H9 (cell line): ENCODE data around the gene CLSTN3. TPM values are rescaled to one million over a fixed set of nuclear protein-coding genes. Genes with fewer than 3 reads are reported as not detected.

Experiments used
- DNase-seq: peaks from one replicate; pipeline ENCODE4 v3.0.0-alpha.2; 2017
- H2AFZ ChIP-seq: one replicate; pipeline ENCODE4 v1.6.1; 2013; ENCODE audit warnings: mild to moderate bottlenecking, low read length, control low read depth, moderate library complexity
- H2AK5ac ChIP-seq: 2 replicates; pipeline ENCODE4 v1.6.1; 2013; ENCODE audit warnings: low read length, control low read depth, mixed read lengths; ENCODE audit not compliant: insufficient read length
- H2BK120ac ChIP-seq: one replicate; pipeline ENCODE4 v1.6.1; 2013; ENCODE audit warnings: low read depth, mild to moderate bottlenecking, low read length, control low read depth, inconsistent platforms; ENCODE audit not compliant: poor library complexity, severe bottlenecking
- H2BK12ac ChIP-seq: 2 replicates; pipeline ENCODE4 v1.6.1; 2013; ENCODE audit warnings: low read length, control low read depth, mixed read lengths, low read depth; ENCODE audit not compliant: insufficient read length
- H2BK15ac ChIP-seq: 2 replicates; pipeline ENCODE4 v1.6.1; 2013; ENCODE audit warnings: low read depth, low read length, control low read depth
- H2BK20ac ChIP-seq: one replicate; pipeline ENCODE4 v1.6.1; 2013; ENCODE audit warnings: low read depth, mild to moderate bottlenecking, low read length, control low read depth, inconsistent platforms; ENCODE audit not compliant: poor library complexity, severe bottlenecking
- H2BK5ac ChIP-seq: 2 replicates; pipeline ENCODE4 v1.6.1; 2013; ENCODE audit warnings: low read length, control low read depth, mixed read lengths; ENCODE audit not compliant: insufficient read length
- H3K14ac ChIP-seq: 2 replicates; pipeline ENCODE4 v1.6.1; 2013; ENCODE audit warnings: low read length, control low read depth; ENCODE audit not compliant: insufficient read depth
- H3K18ac ChIP-seq: 2 replicates; pipeline ENCODE4 v1.6.1; 2013; ENCODE audit warnings: low read depth, mild to moderate bottlenecking, mixed read lengths, low read length, control low read depth; ENCODE audit not compliant: insufficient read length
- H3K23ac ChIP-seq: 2 replicates; pipeline ENCODE4 v1.6.1; 2013; ENCODE audit warnings: low read length, control low read depth, mixed read lengths, low read depth; ENCODE audit not compliant: insufficient read length
- H3K23me2 ChIP-seq: 2 replicates; pipeline ENCODE4 v1.6.1; 2013; ENCODE audit warnings: low read depth, mild to moderate bottlenecking, mixed read lengths, low read length, control low read depth; ENCODE audit not compliant: insufficient read length, poor library complexity, severe bottlenecking
- H3K27ac ChIP-seq: 2 replicates; pipeline ENCODE4 v1.5.1; 2013; ENCODE audit warnings: low read length, control low read depth, mixed read lengths, low read depth; ENCODE audit not compliant: insufficient read length
- H3K27me3 ChIP-seq: 2 replicates; pipeline ENCODE4 v1.6.1; 2013; ENCODE audit warnings: low read length, control low read depth, inconsistent platforms; ENCODE audit not compliant: insufficient read depth
- H3K4ac ChIP-seq: 2 replicates; pipeline ENCODE4 v1.6.1; 2013; ENCODE audit warnings: low read depth, mild to moderate bottlenecking, control low read depth, inconsistent platforms, low read length, moderate library complexity
- H3K4me1 ChIP-seq: 2 replicates; pipeline ENCODE4 v1.6.1; 2013; ENCODE audit warnings: low read length, control low read depth, inconsistent platforms; ENCODE audit not compliant: insufficient read depth
- H3K4me2 ChIP-seq: 2 replicates; pipeline ENCODE4 v1.6.1; 2013; ENCODE audit warnings: low read length, control low read depth, mixed read lengths; ENCODE audit not compliant: insufficient read length, insufficient read depth
- H3K56ac ChIP-seq: 2 replicates; pipeline ENCODE4 v1.6.1; 2013; ENCODE audit warnings: low read depth, mild to moderate bottlenecking, mixed read lengths, low read length, control low read depth; ENCODE audit not compliant: insufficient read length
- H3K79me1 ChIP-seq: 2 replicates; pipeline ENCODE4 v1.6.1; 2013; ENCODE audit warnings: low read depth, mild to moderate bottlenecking, moderate library complexity, low read length, control low read depth, inconsistent platforms; ENCODE audit not compliant: insufficient read depth, poor library complexity, severe bottlenecking
- H3K79me2 ChIP-seq: 2 replicates; pipeline ENCODE4 v1.6.1; 2013; ENCODE audit warnings: low read length, control low read depth, inconsistent platforms; ENCODE audit not compliant: insufficient read depth
- H3K9ac ChIP-seq: 2 replicates; pipeline ENCODE4 v1.6.1; 2013; ENCODE audit warnings: low read length, control low read depth, mixed read lengths; ENCODE audit not compliant: insufficient read length; ENCODE audit errors: extremely low read depth
- H3K9me3 ChIP-seq: one replicate; pipeline ENCODE4 v1.6.1; 2013; ENCODE audit warnings: low read depth, low read length, inconsistent platforms; ENCODE audit not compliant: control insufficient read depth
- H3T11ph ChIP-seq: one replicate; pipeline ENCODE4 v1.6.1; 2013; ENCODE audit warnings: mild to moderate bottlenecking, low read length, control low read depth, inconsistent platforms
- H4K20me1 ChIP-seq: one replicate; pipeline ENCODE4 v1.6.1; 2013; ENCODE audit not compliant: control insufficient read depth, insufficient read length, insufficient read depth
- H4K5ac ChIP-seq: 2 replicates; pipeline ENCODE4 v1.6.1; 2013; ENCODE audit warnings: low read depth, mild to moderate bottlenecking, mixed read lengths, low read length, control low read depth; ENCODE audit not compliant: insufficient read length
- H4K8ac ChIP-seq: replicated peaks from 2 replicates; pipeline ENCODE4 v1.6.1; 2013; ENCODE audit warnings: low read length, control low read depth, mixed read lengths, low read depth; ENCODE audit not compliant: insufficient read length
- H4K91ac ChIP-seq: 2 replicates; pipeline ENCODE4 v1.6.1; 2013; ENCODE audit warnings: low read depth, mild to moderate bottlenecking, moderate library complexity, mixed read lengths, low read length, control low read depth; ENCODE audit not compliant: insufficient read length
- H3K27ac Mint-ChIP-seq, 3 experiments: 2 replicates in 2 of 3; 3 replicates in 1 of 3; pipeline ENCODE4 v1.8.0; 2020 to 2021; ENCODE audit warnings: mixed read lengths in 3 of 3, mild to moderate bottlenecking in 1 of 3, moderate library complexity in 1 of 3
- H3K27me3 Mint-ChIP-seq: 2 replicates; pipeline ENCODE4 v1.8.0; 2021; ENCODE audit warnings: low read depth, mild to moderate bottlenecking, moderate library complexity, mixed read lengths
- H3K36me3 Mint-ChIP-seq, 3 experiments: 2 replicates in 2 of 3; 3 replicates in 1 of 3; pipeline ENCODE4 v1.8.0; 2020 to 2021; ENCODE audit warnings: low read depth in 3 of 3, mixed read lengths in 3 of 3; ENCODE audit not compliant: insufficient read depth in 1 of 3
- H3K4me1 Mint-ChIP-seq, 2 experiments: 2 replicates each; pipeline ENCODE4 v1.8.0; 2020; ENCODE audit warnings: mixed read lengths in 2 of 2
- H3K4me3 Mint-ChIP-seq, 2 experiments: 2 replicates in 1 of 2; 3 replicates in 1 of 2; pipeline ENCODE4 v1.8.0; 2020 to 2021; ENCODE audit warnings: mild to moderate bottlenecking in 2 of 2, mixed read lengths in 2 of 2, moderate library complexity in 1 of 2
- H3K9me3 Mint-ChIP-seq, 2 experiments: 2 replicates in 1 of 2; 3 replicates in 1 of 2; pipeline ENCODE4 v1.8.0; 2020; ENCODE audit warnings: mild to moderate bottlenecking in 2 of 2, mixed read lengths in 2 of 2, moderate library complexity in 1 of 2
- WGBS: extraction: QIAGEN DNeasy Blood & Tissue Kit; methylation state at CpG from one replicate; pipeline ENCODE4 v1.1.7; 2013; ENCODE audit warnings: missing lambda C conversion rate, low lambda C conversion rate, mixed read lengths; ENCODE audit not compliant: insufficient read length; ENCODE audit errors: extremely low coverage; 5-methylcytosine and 5-hydroxymethylcytosine counted together
- total RNA-seq: library from RNA; stranded (reverse); gene quantifications from 2 replicates; pipeline ENCODE4 v1.2.1, GENCODE V29; 2021
- TF ChIP-seq, protein P1 (sequence below): fragments of 200-600 bp; sonication (generic); conservative IDR thresholded peaks from 3 replicates; pipeline ENCODE4 v1.8.0; 2021; ENCODE audit warnings: antibody characterized with exemption, mild to moderate bottlenecking

The CLSTN3 gene
- total RNA-seq, 1 experiment from 2014 or later: 26.2 TPM

DNA sequence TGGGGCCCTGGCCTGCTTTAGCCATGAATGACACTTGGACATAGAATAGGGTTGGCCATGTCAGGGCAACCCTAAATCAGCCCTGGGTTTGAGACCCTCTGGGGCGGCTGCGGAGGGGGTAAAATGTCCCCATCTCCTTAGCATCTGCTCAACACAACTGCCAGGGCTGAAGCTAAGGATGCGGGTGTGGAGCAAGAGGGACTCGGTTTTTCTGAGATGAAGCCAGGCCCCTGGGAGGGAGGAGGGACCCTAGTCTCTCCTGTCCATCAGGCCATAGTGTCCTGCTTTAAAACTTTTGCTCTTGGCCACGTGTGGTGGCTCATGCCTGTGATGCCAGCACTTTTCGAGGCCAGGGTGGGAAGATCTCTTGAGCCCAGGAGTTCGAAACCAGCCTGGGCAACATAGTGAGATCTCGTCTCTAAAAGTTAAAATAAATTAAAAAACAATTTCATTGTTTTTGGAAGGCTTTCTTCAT is 37.1 kb upstream of the CLSTN3 start:
- no peaks in the 10 kb centered on the region; the same call in 1 of the 2 replicates for H3K27me3 ChIP-seq
- H3K79me1 ChIP-seq: no peaks in the 10 kb centered on the region
- no peak for DNase-seq
- no peak overlapping the region for H2BK120ac ChIP-seq
- H3T11ph ChIP-seq: no peak overlapping the region
- H2BK15ac ChIP-seq: no peak overlapping the region
- H3K9me3 ChIP-seq: no peaks in the 10 kb centered on the region
- H3K56ac ChIP-seq: no peak overlapping the region
- no peak overlapping the region for H4K91ac ChIP-seq
- H3K27ac ChIP-seq: no peak overlapping the region
- no peak overlapping the region for H4K8ac ChIP-seq
- Mint-ChIP-seq H3K9me3 (no peaks in the 10 kb centered on the region), H3K4me3 (no peak overlapping the region), H3K27ac (no peak overlapping the region; a peak in 1 of 7 replicates), H3K4me1 (peaks cover 33 to 34% of the 10 kb centered on the region in 2 experiments), H3K27me3 (peaks cover 10% of the 10 kb centered on the region), H3K36me3 (peaks cover 4 to 7% (median 6%) of the 10 kb centered on the region in 3 experiments; a peak in 4 of 7 replicates)
- H3K9ac ChIP-seq: no peak overlapping the region
- no peaks in the 10 kb centered on the region for H3K79me2 ChIP-seq
- H2AFZ ChIP-seq: no peak overlapping the region
- WGBS: no CpG with 5 or more reads among the region's 8 CpGs
- no peak overlapping the region for H3K14ac ChIP-seq
- no peak overlapping the region for H4K5ac ChIP-seq
- peaks cover 16% of the 10 kb centered on the region; the same call in 1 of the 2 replicates for H3K4me1 ChIP-seq
- no peak overlapping the region for H3K18ac ChIP-seq
- no peak overlapping the region for H2BK12ac ChIP-seq
- no peak overlapping the region for H3K4ac ChIP-seq
- no peak overlapping the region for H3K23ac ChIP-seq
- no peak overlapping the region for H2BK20ac ChIP-seq
- no peak overlapping the region for H3K4me2 ChIP-seq
- H4K20me1 ChIP-seq: no peaks in the 10 kb centered on the region
- TF ChIP-seq, protein P1, sequence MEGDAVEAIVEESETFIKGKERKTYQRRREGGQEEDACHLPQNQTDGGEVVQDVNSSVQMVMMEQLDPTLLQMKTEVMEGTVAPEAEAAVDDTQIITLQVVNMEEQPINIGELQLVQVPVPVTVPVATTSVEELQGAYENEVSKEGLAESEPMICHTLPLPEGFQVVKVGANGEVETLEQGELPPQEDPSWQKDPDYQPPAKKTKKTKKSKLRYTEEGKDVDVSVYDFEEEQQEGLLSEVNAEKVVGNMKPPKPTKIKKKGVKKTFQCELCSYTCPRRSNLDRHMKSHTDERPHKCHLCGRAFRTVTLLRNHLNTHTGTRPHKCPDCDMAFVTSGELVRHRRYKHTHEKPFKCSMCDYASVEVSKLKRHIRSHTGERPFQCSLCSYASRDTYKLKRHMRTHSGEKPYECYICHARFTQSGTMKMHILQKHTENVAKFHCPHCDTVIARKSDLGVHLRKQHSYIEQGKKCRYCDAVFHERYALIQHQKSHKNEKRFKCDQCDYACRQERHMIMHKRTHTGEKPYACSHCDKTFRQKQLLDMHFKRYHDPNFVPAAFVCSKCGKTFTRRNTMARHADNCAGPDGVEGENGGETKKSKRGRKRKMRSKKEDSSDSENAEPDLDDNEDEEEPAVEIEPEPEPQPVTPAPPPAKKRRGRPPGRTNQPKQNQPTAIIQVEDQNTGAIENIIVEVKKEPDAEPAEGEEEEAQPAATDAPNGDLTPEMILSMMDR: no peak
- no peak overlapping the region for H2BK5ac ChIP-seq
- peaks cover 4% of the 10 kb centered on the region for H3K23me2 ChIP-seq
- H2AK5ac ChIP-seq: no peak overlapping the region
